GM12878 (cell line): ENCODE data around the gene RCCD1. TPM values are rescaled to one million over a fixed set of nuclear protein-coding genes. Genes with fewer than 3 reads are reported as not detected.

Source experiments
- CBX3 ChIP-seq: fragments of 200-600 bp; sonication (generic); IDR thresholded peaks from 2 replicates; pipeline ENCODE4 v1.6.1; 2016; ENCODE audit warnings: low read depth, borderline replicate concordance
- ESRRA ChIP-seq: IDR thresholded peaks from 2 replicates; pipeline ENCODE4 v1.6.1; 2012; ENCODE audit warnings: mild to moderate bottlenecking, low read length, improper control_type of control experiment
- IKZF2 ChIP-seq, 2 experiments: fragments of 450-650 bp; IDR thresholded peaks; 2 replicates each; pipeline ENCODE4 v1.6.1; 2017; ENCODE audit warnings: mild to moderate bottlenecking in 2 of 2, moderate library complexity in 2 of 2
- KLF5 ChIP-seq: fragments of 450-650 bp; IDR thresholded peaks from 2 replicates; pipeline ENCODE4 v1.6.1; 2014; ENCODE audit warnings: mild to moderate bottlenecking; ENCODE audit not compliant: partially characterized antibody
- NBN ChIP-seq: fragments of 450-650 bp; IDR thresholded peaks from 2 replicates; pipeline ENCODE4 v1.6.1; 2016
- POU2F2 ChIP-seq: IDR thresholded peaks from 3 replicates; pipeline ENCODE4 v1.6.1; 2011; ENCODE audit warnings: low read depth, mild to moderate bottlenecking, low read length, borderline replicate concordance
- RCOR1 ChIP-seq: conservative IDR thresholded peaks from 2 replicates; pipeline ENCODE4 v1.6.1; 2012; ENCODE audit warnings: low read depth, low read length, improper control_type of control experiment
- RELA ChIP-seq: fragments of 450-650 bp; IDR thresholded peaks from 2 replicates; pipeline ENCODE4 v1.8.0; 2014; ENCODE audit warnings: borderline replicate concordance; ENCODE audit not compliant: partially characterized antibody
- SIX5 ChIP-seq: IDR thresholded peaks from 2 replicates; pipeline ENCODE4 v1.6.1; 2011; ENCODE audit warnings: mild to moderate bottlenecking, low read depth, low read length, moderate library complexity; ENCODE audit not compliant: severe bottlenecking
- SMAD5 ChIP-seq: IDR thresholded peaks from 2 replicates; pipeline ENCODE4 v1.6.1; 2016; ENCODE audit warnings: antibody characterized with exemption, low read depth
- SP1 ChIP-seq: IDR thresholded peaks from one replicate; pipeline ENCODE4 v1.6.1; 2011; ENCODE audit warnings: low read depth, low read length
- SREBF1 ChIP-seq: IDR thresholded peaks from 2 replicates; pipeline ENCODE4 v1.6.1; 2012; ENCODE audit warnings: mild to moderate bottlenecking, low read length
- STAT3 ChIP-seq: IDR thresholded peaks from 2 replicates; pipeline ENCODE4 v1.6.1; 2011; ENCODE audit warnings: low read depth, low read length, improper control_type of control experiment
- ZNF217 ChIP-seq: fragments of 450-650 bp; IDR thresholded peaks from 2 replicates; pipeline ENCODE4 v1.6.1; 2017; ENCODE audit warnings: antibody characterized with exemption, mild to moderate bottlenecking
- polyA plus RNA-seq, 11 experiments: library from polyadenylated mRNA; depleted of rRNA in 4 of 11; unstranded in 6 of 11; stranded (reverse) in 5 of 11; fragments of >200 nt; fragmentation: Nextera tagmentation in 4 of 11; fragmentation: Illumina TruSeq in 1 of 11; extraction: Ambion mirVana in 4 of 11; extraction: Trizol in 1 of 11; gene quantifications; 1 replicate in 1 of 11; 2 replicates in 10 of 11; pipeline versions ENCODE4 v1.2.1 to v1.2.3, GENCODE V29; 2011 to 2016; ENCODE audit warnings: inconsistent platforms in 2 of 11, missing spikeins in 2 of 11, low read depth in 1 of 11
- total RNA-seq, 4 experiments: library from RNA; depleted of rRNA in 3 of 4; stranded (reverse); fragments of >200 nt in 3 of 4; fragmentation: Illumina TruSeq in 1 of 4; extraction: Trizol in 1 of 4; gene quantifications; 2 replicates each; pipeline versions ENCODE4 v1.2.1 to v1.2.3, GENCODE V29; 2013 to 2021
- TF ChIP-seq, protein P1 (sequence below): fragments of 450-650 bp; IDR thresholded peaks from 2 replicates; pipeline ENCODE4 v1.6.1; 2017; ENCODE audit warnings: antibody characterized with exemption, mild to moderate bottlenecking, moderate library complexity
- TF ChIP-seq, protein P2 (sequence below): IDR thresholded peaks from 2 replicates; pipeline ENCODE4 v1.6.1; 2011; ENCODE audit warnings: mild to moderate bottlenecking, low read depth, low read length, moderate library complexity; ENCODE audit not compliant: insufficient replicate concordance
- TF ChIP-seq, protein P3 (sequence below): fragments of 450-650 bp; formaldehyde crosslinking; IDR thresholded peaks from 2 replicates; pipeline ENCODE4 v1.4.0; 2022; ENCODE audit warnings: mild to moderate bottlenecking, moderate library complexity
- TF ChIP-seq, protein P4 (sequence below): fragments of 450-650 bp; IDR thresholded peaks from 2 replicates; pipeline ENCODE4 v1.6.1; 2017; ENCODE audit warnings: mild to moderate bottlenecking, moderate library complexity

Gene RCCD1
- total and polyA plus RNA-seq, 10 of the 15 experiments (the other 5 are each of a cell fraction or from before 2014, with no cell fraction given): 5.2 to 30.4 (median 20.9) TPM

DNA sequence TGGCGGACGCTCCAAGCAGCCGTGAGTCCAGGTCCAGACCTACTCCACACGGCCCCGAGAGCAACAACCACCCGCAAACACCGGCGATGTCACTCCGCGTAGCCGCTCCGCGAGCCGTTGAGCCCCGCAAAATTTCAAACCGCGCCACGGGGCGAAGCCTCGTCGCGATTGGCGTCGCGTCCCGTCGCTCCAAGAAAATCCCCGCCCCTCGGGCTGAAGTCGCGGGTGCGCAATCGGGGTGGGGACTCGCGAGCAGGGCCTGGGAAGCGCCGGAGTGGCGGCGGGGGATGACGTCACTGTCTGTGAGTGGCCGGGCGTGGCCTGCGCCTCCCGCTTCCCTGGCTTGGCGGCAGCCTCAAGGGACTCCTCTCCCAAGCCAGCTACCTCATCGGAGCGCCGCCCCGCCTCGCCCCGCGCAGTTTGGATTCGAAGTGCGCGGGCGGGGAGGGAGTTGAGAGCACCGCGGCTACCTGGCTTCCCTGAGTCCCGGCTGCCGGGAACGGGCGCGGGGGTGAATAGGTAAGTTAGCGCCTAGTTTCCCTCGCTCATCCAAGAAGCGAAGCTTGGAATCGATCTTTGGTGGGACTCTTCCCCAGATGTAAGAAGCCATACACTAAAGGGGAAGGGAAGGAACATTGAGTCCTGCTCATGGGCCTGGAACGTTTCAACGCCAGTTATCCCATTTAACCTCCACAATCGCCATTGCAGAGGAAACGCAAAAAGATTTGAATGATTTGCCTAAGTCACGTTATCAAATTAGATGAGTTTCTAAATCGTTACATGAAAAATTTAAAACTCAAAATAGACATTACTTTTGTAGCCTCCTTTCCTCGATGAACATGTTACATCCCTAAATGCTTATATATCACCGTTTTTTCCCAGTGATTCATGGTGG is 40.0 kb downstream of the RCCD1 start, which contains the start of gene PRC1 (continued):
- peak; percentile 61; the same call in 2 of the 3 replicates for TF ChIP-seq POU2F2
- no peak for TF ChIP-seq SREBF1
- TF ChIP-seq KLF5: peak; percentile 68
- no peak for TF ChIP-seq RELA
- peak; percentile 80 to 84 for TF ChIP-seq IKZF2 (IDR thresholded peaks at IDR 0.05)
- TF ChIP-seq, protein P1, sequence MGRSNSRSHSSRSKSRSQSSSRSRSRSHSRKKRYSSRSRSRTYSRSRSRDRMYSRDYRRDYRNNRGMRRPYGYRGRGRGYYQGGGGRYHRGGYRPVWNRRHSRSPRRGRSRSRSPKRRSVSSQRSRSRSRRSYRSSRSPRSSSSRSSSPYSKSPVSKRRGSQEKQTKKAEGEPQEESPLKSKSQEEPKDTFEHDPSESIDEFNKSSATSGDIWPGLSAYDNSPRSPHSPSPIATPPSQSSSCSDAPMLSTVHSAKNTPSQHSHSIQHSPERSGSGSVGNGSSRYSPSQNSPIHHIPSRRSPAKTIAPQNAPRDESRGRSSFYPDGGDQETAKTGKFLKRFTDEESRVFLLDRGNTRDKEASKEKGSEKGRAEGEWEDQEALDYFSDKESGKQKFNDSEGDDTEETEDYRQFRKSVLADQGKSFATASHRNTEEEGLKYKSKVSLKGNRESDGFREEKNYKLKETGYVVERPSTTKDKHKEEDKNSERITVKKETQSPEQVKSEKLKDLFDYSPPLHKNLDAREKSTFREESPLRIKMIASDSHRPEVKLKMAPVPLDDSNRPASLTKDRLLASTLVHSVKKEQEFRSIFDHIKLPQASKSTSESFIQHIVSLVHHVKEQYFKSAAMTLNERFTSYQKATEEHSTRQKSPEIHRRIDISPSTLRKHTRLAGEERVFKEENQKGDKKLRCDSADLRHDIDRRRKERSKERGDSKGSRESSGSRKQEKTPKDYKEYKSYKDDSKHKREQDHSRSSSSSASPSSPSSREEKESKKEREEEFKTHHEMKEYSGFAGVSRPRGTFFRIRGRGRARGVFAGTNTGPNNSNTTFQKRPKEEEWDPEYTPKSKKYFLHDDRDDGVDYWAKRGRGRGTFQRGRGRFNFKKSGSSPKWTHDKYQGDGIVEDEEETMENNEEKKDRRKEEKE: no peak
- TF ChIP-seq SMAD5: peak; percentile 53; the same call in 1 of the 2 replicates
- no peak for TF ChIP-seq CBX3
- TF ChIP-seq, protein P2, sequence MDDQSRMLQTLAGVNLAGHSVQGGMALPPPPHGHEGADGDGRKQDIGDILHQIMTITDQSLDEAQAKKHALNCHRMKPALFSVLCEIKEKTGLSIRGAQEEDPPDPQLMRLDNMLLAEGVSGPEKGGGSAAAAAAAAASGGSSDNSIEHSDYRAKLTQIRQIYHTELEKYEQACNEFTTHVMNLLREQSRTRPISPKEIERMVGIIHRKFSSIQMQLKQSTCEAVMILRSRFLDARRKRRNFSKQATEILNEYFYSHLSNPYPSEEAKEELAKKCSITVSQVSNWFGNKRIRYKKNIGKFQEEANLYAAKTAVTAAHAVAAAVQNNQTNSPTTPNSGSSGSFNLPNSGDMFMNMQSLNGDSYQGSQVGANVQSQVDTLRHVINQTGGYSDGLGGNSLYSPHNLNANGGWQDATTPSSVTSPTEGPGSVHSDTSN: peak; percentile 99
- TF ChIP-seq SP1: peak; percentile 95
- peak; percentile 100 for TF ChIP-seq NBN
- TF ChIP-seq ZNF217: no peak
- no peak for TF ChIP-seq SIX5
- no peak for TF ChIP-seq ESRRA
- TF ChIP-seq STAT3: no peak
- 0 out of 2 replicates have a peak, but pooled peaks have one; percentile 22 for TF ChIP-seq RCOR1
- TF ChIP-seq, protein P3, sequence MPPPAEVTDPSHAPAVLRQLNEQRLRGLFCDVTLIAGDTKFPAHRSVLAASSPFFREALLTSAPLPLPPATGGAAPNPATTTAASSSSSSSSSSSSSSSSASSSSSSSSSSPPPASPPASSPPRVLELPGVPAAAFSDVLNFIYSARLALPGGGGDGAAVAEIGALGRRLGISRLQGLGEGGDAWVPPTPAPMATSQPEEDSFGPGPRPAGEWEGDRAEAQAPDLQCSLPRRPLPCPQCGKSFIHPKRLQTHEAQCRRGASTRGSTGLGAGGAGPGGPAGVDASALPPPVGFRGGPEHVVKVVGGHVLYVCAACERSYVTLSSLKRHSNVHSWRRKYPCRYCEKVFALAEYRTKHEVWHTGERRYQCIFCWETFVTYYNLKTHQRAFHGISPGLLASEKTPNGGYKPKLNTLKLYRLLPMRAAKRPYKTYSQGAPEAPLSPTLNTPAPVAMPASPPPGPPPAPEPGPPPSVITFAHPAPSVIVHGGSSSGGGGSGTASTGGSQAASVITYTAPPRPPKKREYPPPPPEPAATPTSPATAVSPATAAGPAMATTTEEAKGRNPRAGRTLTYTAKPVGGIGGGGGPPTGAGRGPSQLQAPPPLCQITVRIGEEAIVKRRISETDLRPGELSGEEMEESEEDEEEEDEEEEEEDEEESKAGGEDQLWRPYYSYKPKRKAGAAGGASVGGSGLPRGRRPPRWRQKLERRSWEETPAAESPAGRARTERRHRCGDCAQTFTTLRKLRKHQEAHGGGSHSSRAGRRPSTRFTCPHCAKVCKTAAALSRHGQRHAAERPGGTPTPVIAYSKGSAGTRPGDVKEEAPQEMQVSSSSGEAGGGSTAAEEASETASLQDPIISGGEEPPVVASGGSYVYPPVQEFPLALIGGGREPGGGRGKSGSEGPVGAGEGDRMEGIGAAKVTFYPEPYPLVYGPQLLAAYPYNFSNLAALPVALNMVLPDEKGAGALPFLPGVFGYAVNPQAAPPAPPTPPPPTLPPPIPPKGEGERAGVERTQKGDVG: peak; percentile 78; the same call in 1 of the 2 replicates
- TF ChIP-seq, protein P4, sequence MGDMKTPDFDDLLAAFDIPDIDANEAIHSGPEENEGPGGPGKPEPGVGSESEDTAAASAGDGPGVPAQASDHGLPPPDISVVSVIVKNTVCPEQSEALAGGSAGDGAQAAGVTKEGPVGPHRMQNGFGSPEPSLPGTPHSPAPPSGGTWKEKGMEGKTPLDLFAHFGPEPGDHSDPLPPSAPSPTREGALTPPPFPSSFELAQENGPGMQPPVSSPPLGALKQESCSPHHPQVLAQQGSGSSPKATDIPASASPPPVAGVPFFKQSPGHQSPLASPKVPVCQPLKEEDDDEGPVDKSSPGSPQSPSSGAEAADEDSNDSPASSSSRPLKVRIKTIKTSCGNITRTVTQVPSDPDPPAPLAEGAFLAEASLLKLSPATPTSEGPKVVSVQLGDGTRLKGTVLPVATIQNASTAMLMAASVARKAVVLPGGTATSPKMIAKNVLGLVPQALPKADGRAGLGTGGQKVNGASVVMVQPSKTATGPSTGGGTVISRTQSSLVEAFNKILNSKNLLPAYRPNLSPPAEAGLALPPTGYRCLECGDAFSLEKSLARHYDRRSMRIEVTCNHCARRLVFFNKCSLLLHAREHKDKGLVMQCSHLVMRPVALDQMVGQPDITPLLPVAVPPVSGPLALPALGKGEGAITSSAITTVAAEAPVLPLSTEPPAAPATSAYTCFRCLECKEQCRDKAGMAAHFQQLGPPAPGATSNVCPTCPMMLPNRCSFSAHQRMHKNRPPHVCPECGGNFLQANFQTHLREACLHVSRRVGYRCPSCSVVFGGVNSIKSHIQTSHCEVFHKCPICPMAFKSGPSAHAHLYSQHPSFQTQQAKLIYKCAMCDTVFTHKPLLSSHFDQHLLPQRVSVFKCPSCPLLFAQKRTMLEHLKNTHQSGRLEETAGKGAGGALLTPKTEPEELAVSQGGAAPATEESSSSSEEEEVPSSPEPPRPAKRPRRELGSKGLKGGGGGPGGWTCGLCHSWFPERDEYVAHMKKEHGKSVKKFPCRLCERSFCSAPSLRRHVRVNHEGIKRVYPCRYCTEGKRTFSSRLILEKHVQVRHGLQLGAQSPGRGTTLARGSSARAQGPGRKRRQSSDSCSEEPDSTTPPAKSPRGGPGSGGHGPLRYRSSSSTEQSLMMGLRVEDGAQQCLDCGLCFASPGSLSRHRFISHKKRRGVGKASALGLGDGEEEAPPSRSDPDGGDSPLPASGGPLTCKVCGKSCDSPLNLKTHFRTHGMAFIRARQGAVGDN: no peak; the same call in 1 of the 2 replicates
